Placental pericyte (primary cell): Measurements from ENCODE around the gene NAA38. TPM values are rescaled to one million over a fixed set of nuclear protein-coding genes. Genes with fewer than 3 reads are reported as not detected.

Experiments used
- small RNA-seq: library from RNA; depleted of rRNA; stranded (forward); fragments of <200 nt; gene quantifications from one replicate; pipeline ENCODE3, GENCODE V24; 2012; ENCODE audit warnings: low replicate concordance
- total RNA-seq: library from RNA; depleted of rRNA; stranded (reverse); fragments of >200 nt; gene quantifications from 2 replicates; pipeline ENCODE4 v1.2.3, GENCODE V29; 2012

The NAA38 gene, protein sequence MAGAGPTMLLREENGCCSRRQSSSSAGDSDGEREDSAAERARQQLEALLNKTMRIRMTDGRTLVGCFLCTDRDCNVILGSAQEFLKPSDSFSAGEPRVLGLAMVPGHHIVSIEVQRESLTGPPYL
- 37.7 and 40.0 TPM in 2 replicates for total RNA-seq

DNA sequence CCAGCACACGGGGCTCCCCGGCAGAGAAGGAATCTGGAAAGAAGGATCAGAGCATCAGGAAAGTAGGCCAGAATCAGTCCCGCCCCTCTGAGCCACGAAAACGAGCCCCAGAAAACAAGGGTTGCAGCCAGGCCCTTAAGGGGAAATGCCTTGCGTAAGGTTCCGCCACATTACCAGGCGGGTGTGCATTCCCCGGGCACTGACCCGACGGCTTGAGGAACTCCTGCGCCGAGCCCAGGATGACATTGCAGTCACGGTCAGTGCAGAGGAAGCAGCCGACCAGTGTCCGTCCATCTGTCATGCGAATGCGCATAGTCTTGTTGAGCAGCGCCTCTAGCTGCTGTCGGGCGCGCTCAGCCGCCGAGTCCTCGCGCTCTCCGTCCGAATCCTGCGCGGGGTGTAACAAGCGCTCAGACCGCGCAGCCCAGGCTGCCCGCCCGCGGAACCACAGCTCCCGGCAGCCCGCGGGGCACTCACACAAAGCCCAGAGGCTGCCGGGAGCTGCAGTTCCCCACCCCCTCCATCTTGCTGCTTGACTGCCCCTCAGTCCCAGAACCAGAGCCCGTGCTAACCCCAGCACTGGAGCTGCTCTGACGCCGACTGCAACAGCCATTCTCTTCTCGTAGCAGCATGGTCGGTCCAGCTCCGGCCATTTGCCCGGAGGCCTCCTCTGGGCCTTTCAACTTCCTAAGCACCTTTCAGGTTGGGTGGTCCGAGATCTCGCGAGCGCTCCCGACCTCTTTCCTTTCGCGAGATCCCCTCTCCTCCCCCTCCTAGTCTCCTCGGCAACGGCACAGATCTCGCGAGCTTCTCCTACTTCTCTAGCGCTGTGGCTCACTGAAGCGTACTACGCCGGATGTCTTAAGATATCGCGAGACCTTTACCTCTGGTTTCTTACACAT, at the start of gene NAA38:
Gene NAA38, minus strand, starts transcription at position 749 of the 902 bp plus-strand sequence. Its CDS starts 96 bp downstream, at position 653.

DNA sequence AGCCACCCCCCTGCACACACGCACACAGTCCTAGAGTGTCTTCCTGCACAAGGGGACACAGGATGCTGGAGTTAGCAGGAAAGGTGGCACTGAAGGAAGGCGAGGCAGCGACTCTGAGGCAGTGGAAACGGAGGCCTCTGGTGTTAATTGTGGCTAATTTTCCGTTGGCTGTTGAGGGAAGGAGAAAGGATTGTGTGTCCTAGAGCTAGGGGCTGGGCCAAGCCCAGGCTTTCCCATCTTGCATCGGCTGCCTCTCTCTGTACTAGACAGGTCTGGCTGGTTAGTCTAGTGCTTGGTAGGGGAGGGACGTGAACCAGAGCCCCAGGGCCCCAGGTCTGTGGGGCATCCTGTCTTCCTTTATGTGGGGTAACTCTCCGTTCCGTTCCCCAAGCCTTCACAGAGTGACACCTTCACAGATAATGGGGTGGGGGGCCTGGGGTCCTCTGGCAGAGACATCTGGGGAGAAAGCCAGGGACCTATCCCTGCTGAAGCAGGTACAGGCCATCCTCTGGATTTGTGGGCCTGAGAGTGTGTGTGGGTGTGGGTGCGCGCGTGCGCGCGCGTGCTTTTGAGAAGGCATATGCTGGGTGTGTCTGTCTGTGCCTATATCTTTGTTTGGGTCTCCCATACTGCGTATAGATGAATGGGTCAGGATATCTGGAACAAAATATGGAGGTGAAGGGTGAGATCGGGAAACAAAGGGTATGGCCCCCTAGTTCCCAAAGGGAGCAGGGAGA, 31.0 kb upstream of the NAA38 start, which contains the start of gene CHD3:
Gene CHD3, plus strand, starts transcription at position 606 of the 737 bp plus-strand sequence. CDS start 212 bp downstream, outside the sequence.

DNA sequence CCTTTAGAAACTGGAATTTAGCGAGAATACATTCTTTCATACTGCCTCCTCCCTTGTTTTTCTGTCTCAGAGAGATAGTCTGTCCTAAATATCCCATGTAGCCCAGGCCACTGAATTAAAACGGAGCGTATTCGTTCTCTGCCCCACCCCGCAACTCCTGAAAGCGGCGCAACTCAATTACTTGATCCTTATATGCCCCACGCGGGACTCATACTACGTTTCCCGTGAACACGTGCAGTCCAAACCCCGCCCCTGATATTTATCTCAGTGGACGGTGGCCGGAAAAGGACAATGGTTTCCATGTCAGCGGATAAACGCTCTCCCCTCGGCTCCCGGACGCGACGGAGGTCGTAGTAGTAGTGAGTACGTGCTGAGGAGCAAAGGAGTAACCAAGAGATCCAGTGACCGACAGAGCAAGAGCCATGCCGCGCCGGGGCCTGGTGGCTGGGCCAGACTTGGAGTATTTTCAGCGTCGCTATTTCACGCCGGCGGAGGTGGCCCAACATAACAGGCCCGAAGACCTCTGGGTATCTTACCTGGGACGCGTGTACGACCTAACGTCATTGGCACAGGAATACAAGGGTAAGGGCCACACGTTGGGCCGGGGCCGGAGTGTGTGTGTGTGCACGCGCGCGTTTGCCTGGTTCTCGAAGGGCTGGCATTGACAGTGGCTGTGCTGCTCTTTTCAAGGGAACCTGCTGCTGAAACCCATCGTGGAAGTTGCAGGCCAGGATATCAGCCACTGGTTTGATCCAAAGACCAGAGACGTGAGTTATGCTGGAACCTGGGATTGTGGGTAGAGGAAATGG, 558 bp upstream of the NAA38 start, which contains the start of gene CYB5D1:
Gene CYB5D1, plus strand, starts transcription at position 291 of the 809 bp plus-strand sequence. Its CDS starts 132 bp downstream, at position 423.

DNA sequence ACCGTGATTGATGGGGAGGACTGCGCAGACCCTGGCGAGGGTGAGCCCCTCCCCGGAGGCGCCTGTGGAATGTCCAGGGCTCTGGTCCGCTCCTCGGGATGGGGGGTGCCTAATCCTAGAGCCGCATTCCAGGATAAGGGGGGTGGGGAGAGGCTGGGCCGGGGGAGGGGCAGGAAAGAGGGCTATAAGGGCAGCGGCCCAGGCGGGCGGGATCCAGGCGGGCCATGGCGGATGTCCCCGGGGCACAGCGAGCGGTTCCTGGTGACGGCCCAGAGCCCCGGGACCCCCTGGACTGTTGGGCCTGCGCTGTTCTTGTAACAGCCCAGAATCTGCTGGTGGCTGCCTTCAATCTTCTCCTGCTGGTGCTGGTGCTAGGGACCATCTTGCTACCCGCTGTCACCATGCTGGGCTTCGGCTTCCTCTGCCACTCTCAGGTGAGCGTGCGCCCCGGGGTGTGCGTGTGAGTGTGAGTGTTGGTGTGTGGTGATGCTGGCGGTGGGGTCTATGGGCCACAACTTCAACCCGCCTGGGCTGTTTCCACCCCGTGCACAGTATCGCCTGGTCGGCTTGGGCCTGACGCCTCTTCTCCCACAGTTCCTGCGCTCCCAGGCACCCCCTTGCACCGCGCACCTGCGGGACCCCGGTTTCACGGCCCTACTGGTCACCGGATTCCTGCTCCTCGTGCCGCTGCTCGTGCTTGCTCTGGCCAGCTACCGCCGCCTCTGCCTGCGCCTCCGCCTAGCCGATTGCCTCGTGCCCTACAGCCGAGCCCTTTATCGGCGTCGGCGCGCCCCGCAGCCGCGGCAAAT, 2.3 kb downstream of the NAA38 start, which contains the start of gene TMEM88:
Gene TMEM88, plus strand, starts transcription at position 216 of the 809 bp plus-strand sequence. Its CDS starts 9 bp downstream, at position 225.

DNA sequence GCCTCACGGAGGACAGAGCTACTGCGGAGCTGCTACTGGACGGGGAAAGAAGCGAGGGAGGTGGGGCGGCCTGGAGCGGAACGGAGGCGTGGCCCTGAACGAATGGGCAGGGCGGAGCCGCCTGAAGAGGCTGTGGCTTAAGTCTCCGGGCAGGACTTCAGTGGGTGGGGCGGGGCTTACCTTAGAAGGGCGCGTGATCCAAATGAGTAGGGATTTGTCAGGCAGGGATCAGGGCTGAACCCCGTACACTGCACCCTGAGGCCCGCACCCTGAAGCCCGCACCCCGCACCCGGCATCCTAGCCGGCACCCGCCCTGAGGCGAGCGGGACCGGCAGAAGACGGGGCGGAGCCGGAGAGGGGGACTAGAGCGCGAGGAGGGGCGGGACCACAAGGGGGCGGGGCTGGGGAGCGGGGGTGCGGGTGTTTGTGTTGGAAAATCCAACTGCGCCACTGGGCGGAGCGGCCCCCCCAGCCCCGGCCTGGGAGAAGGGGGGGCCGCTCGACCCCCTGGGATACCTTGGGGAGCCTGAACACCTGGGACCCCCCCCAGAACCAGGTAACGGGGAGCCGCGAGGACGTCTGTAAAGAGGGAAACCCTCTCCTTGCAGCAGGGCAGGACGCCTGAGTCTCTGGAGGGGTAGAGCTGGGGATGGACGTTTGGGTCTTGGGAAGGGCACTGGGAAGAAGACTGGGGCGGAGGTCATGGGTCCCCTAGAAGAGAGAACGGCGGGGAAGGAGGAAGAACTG, 23.4 kb downstream of the NAA38 start, which contains the start of gene KDM6B:
Gene KDM6B, plus strand, starts transcription at position 423 of the 747 bp plus-strand sequence. CDS start 11,338 bp downstream, outside the sequence.

Small RNA genes lying within 50 kb of the gene (small RNA-seq; reads per million reads assigned to genes)
- gene SCARNA21: 3.4 reads per million, percentile 82 among the genes with 10 or more reads in this experiment

Other genes with a start within 250 kb of the NAA38 start
- 40.0 and 60.8 TPM in 2 replicates for gene FXR2, start 242.7 kb downstream of the NAA38 start, total RNA-seq
- 16.5 and 26.0 TPM in 2 replicates for gene SAT2, start 229.7 kb downstream of the NAA38 start, total RNA-seq
- 1.8 TPM in 1 of 2 replicates, not detected in the other for gene SHBG, start 227.4 kb downstream of the NAA38 start, total RNA-seq
- gene ATP1B2, start 206.6 kb downstream of the NAA38 start, total RNA-seq: not detected in 2 replicates
- 56.4 and 82.5 TPM in 2 replicates for gene TP53, start 170.1 kb downstream of the NAA38 start, total RNA-seq
- gene WRAP53, start 169.1 kb downstream of the NAA38 start, total RNA-seq: 3.3 and 15.7 TPM in 2 replicates
- 0.72 and 1.5 TPM in 2 replicates for gene EFNB3, start 152.4 kb downstream of the NAA38 start, total RNA-seq
- gene DNAH2, start 139.8 kb downstream of the NAA38 start, total RNA-seq: 0.88 TPM in 1 of 2 replicates, not detected in the other
- gene KDM6B, start 23.3 kb downstream of the NAA38 start, total RNA-seq: 7.2 and 8.0 TPM in 2 replicates
- gene TMEM88, start 2.5 kb downstream of the NAA38 start, total RNA-seq: 1.4 and 10.7 TPM in 2 replicates
- 6.1 and 8.0 TPM in 2 replicates for gene CYB5D1, start 444 bp upstream of the NAA38 start, total RNA-seq
- gene CHD3, start 31.2 kb upstream of the NAA38 start, total RNA-seq: 56.3 and 73.5 TPM in 2 replicates
- 1.1 and 6.2 TPM in 2 replicates for gene RNF227, start 58.7 kb upstream of the NAA38 start, total RNA-seq
- 1.9 TPM in 1 of 2 replicates, not detected in the other for gene KCNAB3, start 72.3 kb upstream of the NAA38 start, total RNA-seq
- 47.0 and 68.7 TPM in 2 replicates for gene TRAPPC1, start 74.4 kb upstream of the NAA38 start, total RNA-seq
- 19.3 and 37.2 TPM in 2 replicates for gene CNTROB, start 74.6 kb upstream of the NAA38 start, total RNA-seq
- gene GUCY2D, start 145.1 kb upstream of the NAA38 start, total RNA-seq: not detected in 2 replicates
- gene ALOX15B, start 181.5 kb upstream of the NAA38 start, total RNA-seq: under 0.01 TPM in 1 of 2 replicates, not detected in the other
- not detected in 2 replicates for gene ALOX12B, start 230.2 kb upstream of the NAA38 start, total RNA-seq